SK-N-SH (cell line): ENCODE measurements around the gene COPZ1. TPM values are rescaled to one million over a fixed set of nuclear protein-coding genes. Genes with fewer than 3 reads are reported as not detected.

ENCODE experiments used
- CTCF ChIA-PET: fragments of 300-600, 350-600 bp; formaldehyde crosslinking; extraction: SDS; loops from one replicate; lab custom pipeline; 2021; lab: Yijun Ruan, JAX
- POLR2A ChIA-PET: fragments of 350-600 bp; sonication (Branson Sonifier 250); formaldehyde crosslinking; extraction: SDS; loops from one replicate; lab custom pipeline; 2020; ENCODE audit warnings: antibody characterized with exemption, inconsistent platforms; lab: Yijun Ruan, JAX
- DNase-seq: peaks from one replicate; pipeline ENCODE4 v3.0.0; 2012
- H2AFZ ChIP-seq: fragments of 200-600 bp; sonication (generic); 2 replicates; pipeline ENCODE4 v1.8.1; 2016; ENCODE audit warnings: antibody characterized with exemption, mild to moderate bottlenecking, low read depth
- H3F3A ChIP-seq: fragments of 200-600 bp; sonication (generic); replicated peaks from 2 replicates; pipeline ENCODE3; 2016; ENCODE audit warnings: antibody characterized with exemption, mild to moderate bottlenecking; ENCODE audit not compliant: insufficient read depth
- H3K27ac ChIP-seq, 2 experiments: fragments of 200-500 bp in 1 of 2; fragments of 200-600 bp in 1 of 2; sonication (Bioruptor generic) in 1 of 2; sonication (generic), shearing (Covaris generic) in 1 of 2; 2 replicates each; pipeline versions ENCODE4 v1.5.1 to v1.6.1; 2014 to 2016; ENCODE audit warnings: low read depth in 2 of 2, inconsistent platforms in 1 of 2, low read length in 1 of 2, mild to moderate bottlenecking in 1 of 2, mixed read lengths in 1 of 2
- H3K27me3 ChIP-seq: fragments of 200-600 bp; sonication (generic), shearing (Covaris generic); 2 replicates; pipeline ENCODE4 v1.6.1; 2016; ENCODE audit warnings: mixed run types; ENCODE audit not compliant: insufficient read depth
- H3K36me3 ChIP-seq, 2 experiments: fragments of 200-500 bp in 1 of 2; fragments of 200-600 bp in 1 of 2; sonication (Bioruptor generic) in 1 of 2; sonication (generic) in 1 of 2; replicated peaks in 1 of 2; 2 replicates each; pipeline versions ENCODE3 to v1.5.1; 2014 to 2016; ENCODE audit warnings: low read length in 1 of 2, mild to moderate bottlenecking in 1 of 2; ENCODE audit not compliant: insufficient read depth in 2 of 2, control insufficient read depth in 1 of 2
- H3K4me1 ChIP-seq, 2 experiments: fragments of 200-500 bp in 1 of 2; fragments of 200-600 bp in 1 of 2; sonication (Bioruptor generic) in 1 of 2; sonication (generic), shearing (Covaris generic) in 1 of 2; 2 replicates each; pipeline versions ENCODE4 v1.5.1 to v1.6.1; 2014 to 2016; ENCODE audit warnings: low read depth in 1 of 2, low read length in 1 of 2, mixed run types in 1 of 2; ENCODE audit not compliant: insufficient read depth in 2 of 2, control insufficient read depth in 1 of 2
- H3K4me2 ChIP-seq: fragments of 200-600 bp; sonication (generic), shearing (Covaris generic); 2 replicates; pipeline ENCODE4 v1.6.1; 2017; ENCODE audit warnings: mixed run types
- H3K4me3 ChIP-seq, 2 experiments: fragments of 200-500 bp in 1 of 2; fragments of 200-600 bp in 1 of 2; sonication (Bioruptor generic) in 1 of 2; sonication (generic), shearing (Covaris generic) in 1 of 2; 2 replicates each; pipeline versions ENCODE4 v1.5.1 to v1.8.1; 2014 to 2016; ENCODE audit warnings: low read depth in 2 of 2, inconsistent platforms in 1 of 2, low read length in 1 of 2, mild to moderate bottlenecking in 1 of 2, mixed read lengths in 1 of 2, moderate library complexity in 1 of 2
- H3K79me2 ChIP-seq: fragments of 200-600 bp; sonication (generic); 2 replicates; pipeline ENCODE4 v1.8.1; 2017; ENCODE audit warnings: mild to moderate bottlenecking; ENCODE audit not compliant: insufficient read depth
- H3K9ac ChIP-seq: fragments of 200-600 bp; sonication (generic); 2 replicates; pipeline ENCODE4 v1.6.1; 2017; ENCODE audit warnings: mixed run types
- H3K9me2 ChIP-seq: fragments of 200-600 bp; sonication (generic); 2 replicates; pipeline ENCODE4 v1.6.1; 2017; ENCODE audit warnings: mixed run types
- H3K9me3 ChIP-seq: fragments of 200-600 bp; sonication (generic); 2 replicates; pipeline ENCODE4 v1.6.1; 2017; ENCODE audit warnings: mixed run types, mild to moderate bottlenecking, moderate library complexity
- H4K20me1 ChIP-seq: fragments of 200-600 bp; sonication (generic); 2 replicates; pipeline ENCODE4 v1.6.1; 2017; ENCODE audit warnings: mild to moderate bottlenecking, mixed run types; ENCODE audit not compliant: insufficient read depth
- CHD2 ChIP-seq: fragments of 150-350 bp; IDR thresholded peaks from 2 replicates; pipeline ENCODE4 v1.6.1; 2018; ENCODE audit warnings: low read length; ENCODE audit not compliant: partially characterized antibody
- ELF1 ChIP-seq: IDR thresholded peaks from 2 replicates; pipeline ENCODE4 v1.4.0; 2012
- RAD21 ChIP-seq: IDR thresholded peaks from 2 replicates; pipeline ENCODE4 v1.6.1; 2012; ENCODE audit warnings: mild to moderate bottlenecking, low read length
- RCOR1 ChIP-seq: fragments of 150-350 bp; IDR thresholded peaks from 2 replicates; pipeline ENCODE4 v1.6.1; 2017; ENCODE audit warnings: antibody characterized with exemption, low read length
- SIN3A ChIP-seq: IDR thresholded peaks from 2 replicates; pipeline ENCODE4 v1.6.1; 2012; ENCODE audit warnings: low read depth, mild to moderate bottlenecking, low read length, moderate library complexity, borderline replicate concordance
- WGBS: methylation state at CpG from one replicate; pipeline ENCODE4 v1.1.6; 2017; ENCODE audit warnings: low lambda C conversion rate; 5-methylcytosine and 5-hydroxymethylcytosine counted together
- polyA plus RNA-seq, 3 experiments: library from polyadenylated mRNA; depleted of rRNA; stranded (reverse); fragments of >200 nt; gene quantifications; 2 replicates each; pipeline ENCODE4 v1.2.3, GENCODE V29; 2012
- TF ChIP-seq, protein P1 (sequence below): IDR thresholded peaks from 2 replicates; pipeline ENCODE4; 2012
- TF ChIP-seq, protein P2 (sequence below): IDR thresholded peaks from 2 replicates; pipeline ENCODE4 v1.6.1; 2012; ENCODE audit warnings: mild to moderate bottlenecking, low read depth, low read length, moderate library complexity

COPZ1 gene
- polyA plus RNA-seq, 1 of the 3 experiments (the other 2 are of a cell fraction), result 111 TPM

- Histone ChIP-seq H3K27me3 (no peaks in the 10 kb centered on the region), H3F3A (peaks cover 8% of the 10 kb centered on the region), H3K4me1 (peaks cover 11 to 45% of the 10 kb centered on the region in 2 experiments; a peak in 2 of 4 replicates), H3K79me2 (no peaks in the 10 kb centered on the region), H3K9ac (no peak overlapping the region), H4K20me1 (no peaks in the 10 kb centered on the region), H3K4me3 (no peak overlapping the region), H3K9me3 (no peaks in the 10 kb centered on the region), H3K9me2 (no peaks in the 10 kb centered on the region), H3K36me3 (no peaks in the 10 kb centered on the region), H3K4me2 (no peak overlapping the region), H3K27ac (no peak overlapping the region), H2AFZ (no peak overlapping the region)
- peak; percentile 49 for DNase-seq
- CTCF ChIA-PET, result interaction anchor here (0.6 to 2.0 kb wide), 9 partner anchors 14 to 1326 kb away, joined by 3 to 9 read pairs (median 4); partner anchors contain the start of genes COPZ1 and HOXC10
- TF ChIP-seq, protein P1, sequence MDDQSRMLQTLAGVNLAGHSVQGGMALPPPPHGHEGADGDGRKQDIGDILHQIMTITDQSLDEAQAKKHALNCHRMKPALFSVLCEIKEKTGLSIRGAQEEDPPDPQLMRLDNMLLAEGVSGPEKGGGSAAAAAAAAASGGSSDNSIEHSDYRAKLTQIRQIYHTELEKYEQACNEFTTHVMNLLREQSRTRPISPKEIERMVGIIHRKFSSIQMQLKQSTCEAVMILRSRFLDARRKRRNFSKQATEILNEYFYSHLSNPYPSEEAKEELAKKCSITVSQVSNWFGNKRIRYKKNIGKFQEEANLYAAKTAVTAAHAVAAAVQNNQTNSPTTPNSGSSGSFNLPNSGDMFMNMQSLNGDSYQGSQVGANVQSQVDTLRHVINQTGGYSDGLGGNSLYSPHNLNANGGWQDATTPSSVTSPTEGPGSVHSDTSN, result no peak
- TF ChIP-seq CHD2 (peak; percentile 14), SIN3A (no peak)
- POLR2A ChIA-PET, result interaction anchor here (0.6 kb wide), 1 partner anchor 1057 kb away, joined by 3 read pairs; no protein-coding TSS in a partner anchor
- WGBS, result 50% methylated on average over 1 of the region's 2 CpGs
These were observed 49.8 kb downstream of the COPZ1 start for GRCh38 chr12:54374562-54375258.

DNA sequence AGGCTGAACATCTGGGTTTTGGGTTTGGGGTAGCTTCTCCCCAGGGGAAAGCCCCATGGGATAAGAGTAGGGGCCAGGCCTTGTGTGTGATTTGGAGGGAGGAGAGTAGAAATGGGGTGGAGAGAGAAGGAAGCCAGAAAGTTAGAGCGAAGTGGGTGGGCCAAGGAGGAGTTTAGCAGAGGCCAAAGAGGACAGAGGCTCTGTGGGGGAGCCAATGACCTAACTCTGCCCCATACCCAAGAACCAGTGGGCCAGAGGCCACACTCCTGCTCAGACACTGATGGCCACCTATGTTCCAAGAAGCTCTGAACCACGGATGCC, 50.3 kb downstream of the COPZ1 start:
- Histone ChIP-seq H2AFZ (no peak overlapping the region), H3F3A (peaks cover 8% of the 10 kb centered on the region), H3K9me3 (no peaks in the 10 kb centered on the region), H3K4me3 (no peak overlapping the region), H3K4me1 (peaks cover 11 to 48% of the 10 kb centered on the region in 2 experiments; a peak in 2 of 4 replicates), H3K9ac (no peak overlapping the region), H3K9me2 (no peaks in the 10 kb centered on the region), H3K27me3 (no peaks in the 10 kb centered on the region), H3K79me2 (no peaks in the 10 kb centered on the region), H3K27ac (no peak overlapping the region), H3K36me3 (no peaks in the 10 kb centered on the region), H3K4me2 (no peak overlapping the region), H4K20me1 (no peaks in the 10 kb centered on the region)
- no peak for DNase-seq
- ChIA-PET CTCF (interaction anchor here (0.7 to 2.0 kb wide), 5 partner anchors 15 to 390 kb away, joined by 3 to 9 read pairs (median 5); partner anchors contain the start of genes COPZ1 and HOXC10), POLR2A (interaction anchor here (0.6 kb wide), 1 partner anchor 1057 kb away, joined by 3 read pairs; no protein-coding TSS in a partner anchor)
- WGBS, result 89% methylated on average over 2 of the region's 2 CpGs
- TF ChIP-seq ELF1 (no peak), RCOR1 (no peak), RAD21 (no peak)
- TF ChIP-seq, protein P2, sequence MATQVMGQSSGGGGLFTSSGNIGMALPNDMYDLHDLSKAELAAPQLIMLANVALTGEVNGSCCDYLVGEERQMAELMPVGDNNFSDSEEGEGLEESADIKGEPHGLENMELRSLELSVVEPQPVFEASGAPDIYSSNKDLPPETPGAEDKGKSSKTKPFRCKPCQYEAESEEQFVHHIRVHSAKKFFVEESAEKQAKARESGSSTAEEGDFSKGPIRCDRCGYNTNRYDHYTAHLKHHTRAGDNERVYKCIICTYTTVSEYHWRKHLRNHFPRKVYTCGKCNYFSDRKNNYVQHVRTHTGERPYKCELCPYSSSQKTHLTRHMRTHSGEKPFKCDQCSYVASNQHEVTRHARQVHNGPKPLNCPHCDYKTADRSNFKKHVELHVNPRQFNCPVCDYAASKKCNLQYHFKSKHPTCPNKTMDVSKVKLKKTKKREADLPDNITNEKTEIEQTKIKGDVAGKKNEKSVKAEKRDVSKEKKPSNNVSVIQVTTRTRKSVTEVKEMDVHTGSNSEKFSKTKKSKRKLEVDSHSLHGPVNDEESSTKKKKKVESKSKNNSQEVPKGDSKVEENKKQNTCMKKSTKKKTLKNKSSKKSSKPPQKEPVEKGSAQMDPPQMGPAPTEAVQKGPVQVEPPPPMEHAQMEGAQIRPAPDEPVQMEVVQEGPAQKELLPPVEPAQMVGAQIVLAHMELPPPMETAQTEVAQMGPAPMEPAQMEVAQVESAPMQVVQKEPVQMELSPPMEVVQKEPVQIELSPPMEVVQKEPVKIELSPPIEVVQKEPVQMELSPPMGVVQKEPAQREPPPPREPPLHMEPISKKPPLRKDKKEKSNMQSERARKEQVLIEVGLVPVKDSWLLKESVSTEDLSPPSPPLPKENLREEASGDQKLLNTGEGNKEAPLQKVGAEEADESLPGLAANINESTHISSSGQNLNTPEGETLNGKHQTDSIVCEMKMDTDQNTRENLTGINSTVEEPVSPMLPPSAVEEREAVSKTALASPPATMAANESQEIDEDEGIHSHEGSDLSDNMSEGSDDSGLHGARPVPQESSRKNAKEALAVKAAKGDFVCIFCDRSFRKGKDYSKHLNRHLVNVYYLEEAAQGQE, result no peak
- TF ChIP-seq, all 33 proteins: peak for 0
